ENCODE results near the gene SAMD13.

Gene SAMD13

DNA sequence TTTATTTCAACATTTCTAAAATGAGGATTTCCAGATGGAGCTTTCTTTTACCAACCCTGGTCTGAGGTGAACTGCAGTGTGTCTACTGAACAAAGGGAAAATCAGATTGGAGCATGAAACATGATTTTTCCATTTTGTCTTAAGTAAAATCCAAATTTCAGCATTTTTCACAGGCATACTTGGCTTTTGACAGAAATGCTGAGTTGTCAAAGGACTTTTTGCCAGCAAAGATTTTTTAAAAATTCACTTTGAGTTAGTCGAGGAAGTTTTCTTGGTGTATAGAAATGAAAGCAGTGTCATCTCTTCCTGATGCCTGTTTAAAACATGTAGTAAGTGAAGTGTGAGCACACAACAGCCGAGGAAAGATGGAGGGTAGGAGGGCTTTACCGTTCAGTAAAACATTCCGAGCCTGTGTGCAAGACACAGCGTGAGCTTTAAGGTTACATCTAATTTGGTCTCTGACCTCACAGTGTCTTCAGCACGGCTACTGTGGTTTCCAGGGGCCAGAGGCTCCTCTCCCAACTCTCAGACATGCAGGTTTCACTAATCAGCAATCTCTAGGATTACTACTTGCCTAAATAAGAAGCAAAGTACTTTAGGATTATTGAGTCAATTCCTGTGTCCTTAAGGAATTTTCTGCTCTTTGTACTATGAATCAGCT, 45.9 kb downstream of the SAMD13 start:
- DNase-seq, result no peak

DNA sequence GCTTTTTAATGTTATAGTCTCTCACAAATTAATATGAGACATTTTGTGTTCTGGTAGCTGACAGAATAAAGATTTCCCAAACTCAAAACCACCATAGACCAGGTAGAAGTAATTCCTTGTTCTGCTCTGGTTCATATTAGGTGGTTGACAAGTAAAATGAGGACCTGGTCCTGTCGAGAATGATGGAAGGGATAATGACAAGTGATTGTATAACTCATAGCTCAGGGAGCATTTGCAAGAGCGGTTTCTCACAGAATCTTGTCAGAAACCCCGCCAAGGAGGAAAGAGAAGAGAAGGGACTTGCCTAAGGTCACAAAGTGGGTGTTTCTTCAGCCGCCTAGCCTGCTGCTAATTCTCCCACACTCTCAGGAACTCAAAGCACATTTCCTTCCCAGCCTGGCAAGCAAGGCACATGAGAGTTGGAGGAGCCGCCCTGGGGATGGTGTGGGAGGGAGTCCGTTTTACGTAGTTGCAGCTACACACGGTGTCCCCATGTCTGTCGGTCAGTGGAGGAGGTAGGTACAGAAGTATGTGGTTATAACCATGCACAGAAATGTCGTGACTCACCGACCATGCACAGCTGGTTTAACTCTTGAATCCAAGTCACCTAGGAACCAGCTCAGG, 46.5 kb downstream of the SAMD13 start:
- no peak for DNase-seq

DNA sequence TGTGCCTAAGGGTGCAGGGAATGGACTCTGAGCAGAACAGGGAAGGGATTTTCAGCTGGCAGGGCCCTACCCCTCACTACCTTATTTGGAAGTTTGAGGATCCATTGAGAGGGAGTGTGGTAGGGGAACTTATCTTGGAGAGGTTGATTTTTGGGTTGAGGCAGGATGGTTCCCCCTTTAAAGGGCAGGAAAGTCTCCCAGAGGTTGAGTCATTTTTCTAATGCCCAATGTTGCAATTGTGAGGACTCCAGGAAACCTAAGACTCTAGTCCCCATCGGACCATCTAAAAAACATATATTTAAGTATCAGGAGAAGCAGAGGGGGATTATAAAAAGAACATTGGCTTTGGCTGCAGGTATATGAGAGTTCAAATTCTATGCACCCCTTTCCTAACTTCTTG, 47.3 kb downstream of the SAMD13 start:
- DNase-seq, result no peak

DNA sequence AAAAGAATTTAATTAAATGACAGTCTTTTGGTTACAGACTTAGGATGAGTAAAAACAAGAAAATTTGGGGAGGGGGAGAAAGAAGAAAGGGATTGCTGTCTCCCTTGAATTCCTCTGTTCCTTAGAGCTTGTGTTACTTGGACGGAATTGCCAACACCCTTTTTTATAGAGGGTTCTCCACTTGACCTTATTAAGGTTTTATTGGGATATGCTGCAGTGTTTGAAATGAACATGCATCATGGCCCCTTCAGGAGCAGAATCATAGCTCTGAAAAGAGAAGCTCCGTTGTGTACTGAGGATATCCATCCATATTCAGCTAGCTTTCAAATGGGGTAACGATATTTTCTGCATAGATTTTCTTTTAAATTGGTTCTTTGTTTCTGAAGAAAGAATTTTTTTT, 48.6 kb downstream of the SAMD13 start:
- no peak for DNase-seq

DNA sequence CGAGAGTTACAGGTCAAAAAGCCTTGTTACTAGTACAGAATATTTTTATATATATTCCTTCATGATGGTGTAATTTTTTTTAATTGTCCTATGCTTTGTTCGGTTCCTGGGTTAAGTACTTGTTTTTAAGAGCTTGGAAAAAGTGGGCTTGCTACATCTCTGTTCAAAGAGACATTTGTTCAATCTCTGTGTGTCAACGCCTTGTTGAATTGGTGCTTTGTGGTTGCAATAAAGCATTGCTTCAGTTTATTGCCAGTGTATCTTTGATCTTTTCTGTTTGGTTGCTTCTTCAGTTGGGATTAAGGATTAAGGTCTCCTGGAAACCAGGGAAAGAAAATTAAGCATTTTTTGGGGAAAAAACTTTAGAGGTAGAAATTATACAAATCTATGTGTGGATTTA, 49.0 kb downstream of the SAMD13 start:
- no peak for DNase-seq

DNA sequence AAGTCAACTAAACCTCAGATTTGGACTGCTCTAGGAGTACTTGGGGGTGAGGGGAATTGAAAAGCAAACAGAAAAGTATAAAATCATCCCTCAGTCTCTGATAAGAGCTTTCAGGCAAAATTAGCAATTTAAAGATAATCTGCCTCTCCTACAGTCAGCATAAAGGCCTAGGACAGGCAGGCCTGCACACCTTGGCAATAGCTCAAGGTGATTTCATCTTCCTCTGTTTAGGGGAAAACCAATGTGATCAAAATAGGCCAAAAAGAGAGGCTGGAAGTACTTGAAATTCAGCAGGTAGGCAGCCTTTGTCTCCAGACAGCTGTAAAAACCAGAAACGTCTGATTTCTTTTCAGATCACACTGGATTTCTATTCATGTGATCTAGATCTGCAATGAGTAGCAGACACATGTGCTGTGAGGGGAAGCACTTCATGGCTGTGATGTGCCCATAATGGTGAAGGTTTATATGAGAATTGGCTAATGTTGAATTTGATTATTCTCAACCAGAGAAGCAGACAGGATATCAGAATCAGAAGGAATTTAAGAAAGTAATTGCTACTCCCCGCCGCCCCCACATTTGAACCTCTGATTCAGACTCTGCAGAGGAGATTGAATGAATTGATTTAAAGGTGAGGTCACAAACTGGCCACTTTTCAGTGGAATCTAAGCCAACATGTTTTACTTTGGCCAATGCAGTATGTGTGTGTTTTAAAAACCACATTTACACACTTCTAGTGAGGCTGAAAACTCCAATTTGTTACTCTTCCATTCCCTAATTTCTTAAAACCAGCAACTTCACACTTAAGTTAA, 51.0 kb downstream of the SAMD13 start:
- no peak for DNase-seq

DNA sequence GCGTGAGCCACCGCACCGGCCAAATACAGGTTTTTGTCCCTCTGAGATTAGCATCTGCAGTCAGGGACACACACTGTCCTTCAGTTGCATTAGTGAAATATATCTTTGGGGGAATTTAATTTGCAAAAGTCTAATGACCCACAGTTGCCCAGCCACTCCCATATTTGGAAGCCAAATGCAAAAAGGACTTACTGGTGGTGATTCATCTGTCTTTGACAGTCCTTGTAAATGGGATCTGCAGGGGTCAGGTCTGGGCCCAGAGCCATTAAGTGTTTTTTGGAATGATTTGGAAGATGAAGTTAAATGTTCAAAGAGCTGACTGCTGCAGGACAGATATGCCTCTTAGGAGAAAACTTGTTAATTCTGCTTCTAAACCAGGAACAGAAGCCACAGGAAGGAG, 52.2 kb downstream of the SAMD13 start:
- no peak for DNase-seq

DNA sequence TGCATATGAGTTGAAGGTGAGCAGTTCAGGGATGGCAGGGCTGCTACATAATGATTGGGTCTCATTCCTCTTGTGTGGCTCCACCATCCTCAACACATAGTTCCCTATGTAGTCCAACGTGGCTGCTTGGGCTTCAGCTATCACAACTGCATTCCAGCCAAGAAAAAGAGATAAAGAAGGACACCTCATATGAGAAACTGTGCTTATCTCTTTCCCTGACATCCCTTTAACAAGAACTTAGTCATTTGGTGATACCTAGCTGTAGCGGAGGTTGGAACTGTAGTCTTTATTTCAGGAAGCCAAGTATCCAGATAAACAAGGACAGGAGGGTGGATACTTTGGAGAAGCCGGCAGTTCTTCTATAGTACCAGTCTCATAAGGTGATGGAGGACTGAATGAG, 54.0 kb downstream of the SAMD13 start:
- no peak for DNase-seq

DNA sequence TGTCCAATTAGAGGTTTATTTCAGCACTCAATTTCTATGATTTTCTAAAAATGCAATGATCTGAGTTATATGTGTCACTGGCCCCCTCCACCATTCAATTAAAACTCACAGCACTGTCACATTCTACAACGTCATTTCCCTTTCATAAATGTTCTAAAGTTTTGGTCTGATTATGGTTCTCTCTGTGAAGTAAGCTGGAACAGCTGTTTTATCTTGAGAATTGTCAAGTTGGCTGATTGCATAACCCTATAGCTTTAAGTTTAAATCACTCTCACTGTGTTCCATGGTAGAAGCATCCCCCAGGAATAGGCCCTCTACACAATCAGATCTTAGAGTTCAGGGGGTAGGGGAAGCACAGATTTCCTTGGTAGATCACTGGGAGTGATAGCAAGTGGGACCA, 55.4 kb downstream of the SAMD13 start:
- no peak for DNase-seq

DNA sequence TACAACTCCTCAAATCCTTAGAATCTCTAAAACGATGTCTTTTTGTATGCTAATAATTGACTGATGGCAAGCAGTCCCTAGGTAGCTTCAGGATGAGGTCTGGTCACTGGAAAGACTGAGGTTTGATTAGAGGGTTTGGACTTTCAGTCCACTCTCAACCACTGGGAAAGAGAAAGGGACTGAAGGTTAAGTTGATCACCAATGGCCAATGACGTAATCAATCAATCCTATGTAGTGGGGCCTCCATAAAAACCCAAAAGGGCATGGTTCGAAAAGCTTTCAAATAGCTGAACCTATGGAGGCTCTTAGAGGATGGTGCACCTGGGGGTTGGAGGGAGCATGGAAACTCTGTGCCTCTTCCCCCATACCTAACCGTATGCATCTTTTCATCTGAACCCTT, 57.2 kb downstream of the SAMD13 start:
- DNase-seq, result no peak

DNA sequence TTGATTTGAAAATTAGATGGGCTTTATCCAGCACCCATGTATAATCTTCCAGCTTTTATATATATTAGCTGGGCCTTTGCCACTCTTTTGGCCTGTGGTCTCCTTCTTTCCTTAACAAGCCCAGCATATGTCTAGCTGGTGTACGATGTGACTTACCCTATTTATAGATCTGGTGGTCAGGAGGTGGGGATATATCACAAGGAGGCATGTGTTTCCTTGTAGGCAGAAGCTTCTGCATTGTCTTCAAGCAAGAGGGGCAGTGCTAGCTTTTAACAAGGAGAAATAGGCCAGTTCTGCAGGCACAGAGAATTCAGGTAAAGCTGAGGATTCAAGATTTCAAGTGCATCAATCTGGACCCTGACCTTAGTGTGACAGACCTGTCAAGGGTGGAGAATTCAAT, 58.8 kb downstream of the SAMD13 start:
- no peak for DNase-seq

DNA sequence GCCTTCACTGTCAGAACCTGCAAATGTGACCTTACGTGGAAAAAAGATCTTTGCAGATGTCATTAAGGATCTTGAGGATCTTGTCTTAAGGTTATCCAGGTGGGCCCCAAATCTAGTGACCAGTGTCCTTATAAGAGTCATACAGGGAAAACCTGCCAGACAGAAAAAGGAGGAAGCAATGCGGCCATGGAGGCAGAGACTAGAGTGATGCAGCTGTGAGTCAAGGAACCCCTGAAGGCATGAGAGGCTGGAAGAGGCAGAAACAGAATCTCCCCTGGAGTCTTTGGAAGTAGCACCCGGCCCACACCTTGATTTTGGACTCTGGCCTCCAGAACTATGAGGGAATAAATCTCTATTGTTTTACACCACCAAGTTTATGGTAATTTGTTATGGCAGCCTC, 60.3 kb downstream of the SAMD13 start:
- DNase-seq, result no peak

DNA sequence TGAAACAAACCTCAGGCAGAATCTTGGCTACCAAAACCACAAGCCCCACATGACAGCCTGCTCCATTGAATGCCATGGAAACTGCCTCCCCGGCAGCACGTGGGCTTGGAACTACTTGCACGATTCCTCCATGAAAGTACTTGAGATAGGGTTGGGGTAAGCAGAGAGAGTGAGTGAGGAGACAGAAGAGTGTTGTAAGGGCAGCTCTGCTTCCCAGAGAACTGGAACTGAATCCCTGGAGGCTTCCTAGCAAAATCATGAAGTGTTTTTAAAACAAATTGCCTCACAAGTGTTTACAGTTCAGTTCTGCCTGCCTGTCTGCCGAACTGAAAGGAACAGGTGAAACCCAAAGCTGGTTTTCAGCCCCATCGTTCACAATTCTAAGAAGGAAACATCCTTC, 61.5 kb downstream of the SAMD13 start:
- DNase-seq, result peak in 1 of 2 experiments; percentile 11

DNA sequence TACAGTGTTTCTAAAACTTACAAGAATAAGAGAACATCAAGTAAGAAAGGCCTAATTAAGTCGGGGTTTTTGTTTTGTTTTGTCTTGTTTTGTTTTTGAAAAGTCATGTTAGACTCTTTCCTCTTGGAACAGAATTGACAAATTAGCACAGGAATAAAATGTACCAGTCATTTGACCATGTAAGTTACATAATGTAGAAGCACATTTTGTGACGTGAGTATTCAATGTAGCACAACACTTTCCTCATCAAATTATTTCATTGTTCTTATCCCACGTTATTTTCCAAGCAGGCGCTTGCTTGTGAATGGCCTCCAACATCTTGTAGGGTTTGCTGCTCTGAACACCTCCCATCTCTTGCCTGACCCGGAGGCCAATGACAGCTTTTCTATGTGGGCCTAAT, 62.1 kb downstream of the SAMD13 start:
- DNase-seq, result no peak

DNA sequence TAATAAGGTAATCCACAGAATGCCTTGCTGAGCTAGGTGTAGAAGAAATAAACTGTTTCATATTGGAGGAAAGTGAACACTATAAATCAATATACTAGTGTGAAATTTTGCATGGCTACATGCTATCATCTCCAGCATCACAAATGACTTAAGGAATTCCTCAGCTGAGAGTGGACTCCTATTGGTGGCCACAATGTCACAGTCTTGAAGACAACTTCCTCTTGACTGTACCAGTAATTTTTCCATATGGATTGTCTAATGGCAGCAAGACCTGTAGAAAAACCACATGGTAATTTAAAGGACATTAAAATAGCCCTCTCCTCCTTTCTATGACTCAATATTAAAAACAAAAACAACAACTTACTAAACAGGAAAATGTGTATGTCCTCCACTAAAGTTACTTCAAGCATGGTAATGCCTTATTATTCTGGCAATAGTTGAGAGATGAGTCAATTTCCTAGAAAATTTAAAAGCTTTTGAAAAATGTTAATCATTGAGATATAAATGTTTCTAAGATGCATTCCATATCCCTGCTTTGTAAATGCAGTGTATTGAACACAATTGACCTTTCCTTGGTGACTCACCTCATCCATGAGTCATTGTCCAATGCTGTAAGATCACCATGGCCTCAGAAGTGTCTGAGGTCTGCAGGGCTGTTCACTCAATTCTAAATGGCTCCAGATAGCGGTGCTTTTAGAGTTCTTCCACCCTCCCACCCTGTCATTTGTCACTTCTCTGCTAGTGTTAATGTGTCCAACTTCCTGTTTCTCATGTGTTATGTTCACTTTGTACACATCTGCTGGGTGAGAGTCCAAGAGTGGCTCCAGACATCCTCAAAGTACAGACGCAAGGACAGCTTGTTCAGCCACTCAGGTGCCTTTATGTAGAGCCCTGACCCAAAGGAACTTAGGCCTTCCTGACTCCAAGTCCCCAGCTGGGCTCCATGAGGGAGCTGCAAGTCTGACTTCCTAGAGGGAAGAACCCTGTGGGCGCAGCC, 64.0 kb downstream of the SAMD13 start:
- DNase-seq, result peak in 1 of 2 experiments; percentile 17

DNA sequence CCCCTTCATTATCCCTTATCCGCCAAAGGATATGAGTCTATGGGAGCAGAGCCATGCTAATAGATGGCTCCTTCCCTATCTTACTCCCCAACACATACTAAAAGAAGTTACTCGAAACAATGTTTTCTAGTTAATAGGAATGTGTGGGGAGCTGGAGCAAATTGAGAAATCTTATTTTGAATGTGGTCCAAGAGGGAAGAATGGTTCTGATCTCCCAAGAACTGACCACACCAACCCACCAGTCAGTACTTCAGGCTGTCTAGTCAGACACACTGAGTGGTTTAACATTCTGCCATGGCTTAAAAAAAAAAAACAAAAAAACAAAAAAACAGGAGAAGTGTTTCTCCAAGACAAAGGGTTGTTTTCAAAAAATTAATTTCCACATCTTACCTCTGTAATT, 65.3 kb downstream of the SAMD13 start:
- DNase-seq, result no peak

DNA sequence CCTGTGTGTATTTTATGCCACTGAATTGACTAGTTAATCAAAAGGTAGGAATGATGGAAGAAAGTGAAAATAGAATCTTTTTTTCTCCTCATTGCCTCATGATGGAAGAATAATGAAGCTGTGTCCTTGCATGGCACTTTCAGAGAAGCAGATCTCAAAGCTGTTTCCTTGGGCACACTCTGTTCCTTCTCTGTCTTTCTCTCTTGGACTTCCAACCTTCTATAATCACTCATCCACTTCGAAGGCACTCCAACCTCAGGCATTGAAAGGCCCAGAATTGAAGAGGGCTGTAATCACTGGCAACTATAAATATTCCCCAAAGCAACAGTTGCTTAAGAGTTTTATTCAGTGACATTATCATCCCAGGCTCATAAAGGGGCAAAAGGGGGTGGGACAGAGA, 65.7 kb downstream of the SAMD13 start:
- DNase-seq, result no peak

DNA sequence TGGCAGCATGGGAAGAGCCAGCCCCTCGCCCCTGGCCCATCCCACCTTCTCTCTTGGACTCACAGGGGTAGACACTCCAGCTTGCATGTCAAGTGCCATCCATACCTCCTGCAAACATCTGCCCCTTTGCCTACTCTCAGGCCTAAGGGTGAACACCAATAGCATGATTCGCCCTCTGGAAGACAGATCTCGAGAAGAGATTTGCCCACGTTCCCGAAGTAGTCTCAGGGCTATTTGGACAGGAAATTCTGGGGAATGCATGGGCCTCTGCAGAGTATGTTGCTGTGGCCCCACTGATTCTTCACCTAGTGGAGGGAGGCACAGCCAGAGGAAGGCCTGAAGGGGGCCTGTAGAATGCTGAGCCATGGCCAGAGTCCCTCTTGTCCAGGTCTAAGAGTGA, 66.9 kb downstream of the SAMD13 start:
- no peak for DNase-seq

DNA sequence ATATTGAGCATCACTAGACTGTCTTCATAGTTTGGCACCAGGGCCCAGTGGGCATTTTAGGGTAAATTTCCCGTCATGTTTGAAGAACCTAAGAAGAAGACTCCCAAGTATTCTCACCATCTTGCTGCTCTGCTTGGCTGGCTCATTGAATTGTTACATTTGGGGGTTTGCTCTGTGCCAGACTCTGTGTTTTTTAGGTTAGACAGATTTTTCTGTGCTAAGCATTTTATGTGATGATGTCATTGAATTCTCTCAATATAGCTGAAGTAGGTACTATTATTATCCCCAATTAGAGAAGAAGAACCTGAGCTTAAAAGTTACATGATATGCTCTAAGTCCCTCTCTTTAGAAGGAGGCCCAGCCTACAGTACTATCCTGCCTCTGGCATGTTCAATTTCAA, 68.8 kb downstream of the SAMD13 start:
- DNase-seq, result no peak

DNA sequence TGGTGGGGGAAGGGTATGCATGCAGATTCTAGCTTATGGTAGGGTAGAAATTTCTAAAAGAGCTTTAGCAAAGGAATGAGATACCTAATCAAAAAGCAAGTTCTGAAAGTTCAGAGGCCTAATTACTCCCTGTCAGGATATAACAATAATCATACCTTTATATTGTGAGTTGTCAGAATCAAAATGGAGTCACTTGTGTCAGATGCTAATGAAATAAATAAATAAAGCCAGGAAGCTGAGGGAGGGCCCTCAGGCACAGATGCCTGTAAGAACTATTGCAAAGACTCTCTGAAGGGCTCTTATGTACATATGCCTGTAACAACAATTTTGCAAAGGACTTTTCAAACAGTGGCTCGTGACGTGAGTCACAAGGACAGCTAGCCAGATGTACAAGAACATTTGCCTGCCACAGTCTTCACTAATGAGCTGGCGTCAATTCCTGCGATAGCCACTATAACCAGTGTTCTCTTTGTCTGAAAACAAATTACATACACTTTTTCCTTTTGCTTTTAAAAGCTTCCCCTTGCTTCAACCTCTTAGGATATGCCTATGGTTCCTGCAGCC, 69.4 kb downstream of the SAMD13 start:
- no peak for DNase-seq

DNA sequence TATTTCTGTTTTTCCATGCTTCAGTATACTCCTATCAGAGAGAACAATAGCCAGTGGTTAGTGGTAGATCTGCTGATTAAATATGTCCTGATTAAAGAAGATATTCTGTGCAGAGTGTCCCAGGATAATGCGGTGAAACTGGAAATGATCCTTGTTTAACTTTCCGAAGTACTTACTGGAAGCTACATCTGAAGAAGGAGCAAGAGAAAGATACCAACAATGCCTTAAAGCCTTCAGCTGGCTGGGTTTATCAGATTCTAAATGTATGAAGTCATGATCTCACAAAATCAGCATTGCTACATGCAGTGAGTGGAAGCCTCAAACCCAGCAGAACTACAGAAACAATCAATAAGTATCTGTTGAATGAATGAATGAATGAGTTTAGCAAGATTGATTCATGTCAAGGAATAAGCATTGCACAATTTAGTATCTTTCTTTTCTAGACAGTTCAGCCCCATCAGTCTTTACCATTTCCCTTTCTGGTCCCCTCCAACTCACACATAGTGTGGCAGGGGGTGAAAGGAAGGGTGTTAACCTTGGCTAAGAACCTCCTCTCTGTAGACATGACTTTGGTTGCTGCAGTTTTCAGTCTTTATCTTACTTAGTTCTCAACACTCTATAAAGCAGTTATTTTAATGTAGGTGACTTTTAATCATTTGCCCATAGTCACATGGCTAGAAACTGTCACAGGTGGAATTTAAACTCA, 72.1 kb downstream of the SAMD13 start:
- no peak for DNase-seq

Data from NCI-H2081 (cell line).